Measurements from ENCODE around the gene CCDC57.
"Not testable (repeated sequence)": the region's sequence is repeated elsewhere in the genome, so short reads cannot be mapped to it uniquely, and the experiment has no call there.

Gene CCDC57

DNA sequence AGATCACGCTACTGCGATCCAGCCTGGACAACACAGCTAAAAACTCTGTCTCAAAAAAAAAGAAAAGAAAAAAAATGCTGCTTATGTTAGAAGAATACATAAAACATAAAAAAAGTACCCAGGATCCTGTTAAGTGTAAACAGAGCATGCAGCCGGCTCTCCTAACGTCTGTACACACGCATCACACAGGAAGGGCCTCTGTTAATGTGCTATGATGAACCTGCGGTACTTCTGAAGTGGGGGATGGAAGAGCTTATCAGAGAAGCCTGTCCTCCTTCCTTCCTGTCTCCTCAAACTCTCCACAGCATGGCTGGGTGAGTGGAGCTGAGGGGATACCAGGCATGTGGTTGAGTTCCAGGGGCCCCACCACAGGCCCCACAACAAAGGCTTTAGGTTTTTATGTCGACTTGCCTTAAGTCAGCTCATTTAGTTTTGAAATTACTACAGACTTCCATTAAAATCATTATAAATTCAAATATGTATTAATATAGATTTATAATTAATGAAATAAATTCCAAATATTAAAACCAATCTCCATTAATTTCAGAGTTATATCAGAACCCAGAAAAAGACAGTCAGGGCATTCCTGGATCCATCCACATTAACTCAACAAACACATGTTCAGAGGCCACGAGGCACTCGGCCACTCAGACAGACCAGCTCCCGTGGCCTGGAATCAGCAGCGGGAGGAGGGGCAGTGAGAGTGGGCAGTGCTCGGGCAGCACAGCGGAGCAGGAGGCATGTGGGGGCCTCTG, 11.7 kb downstream of the CCDC57 start:
- DNase-seq: no peak

GRCh38 chr17:82200135-82200534, 12.5 kb downstream of the CCDC57 start:
- no peak for DNase-seq

- no peak for DNase-seq
Observed at GRCh38 chr17:82199496-82199895, 13.1 kb downstream of the CCDC57 start.

DNA sequence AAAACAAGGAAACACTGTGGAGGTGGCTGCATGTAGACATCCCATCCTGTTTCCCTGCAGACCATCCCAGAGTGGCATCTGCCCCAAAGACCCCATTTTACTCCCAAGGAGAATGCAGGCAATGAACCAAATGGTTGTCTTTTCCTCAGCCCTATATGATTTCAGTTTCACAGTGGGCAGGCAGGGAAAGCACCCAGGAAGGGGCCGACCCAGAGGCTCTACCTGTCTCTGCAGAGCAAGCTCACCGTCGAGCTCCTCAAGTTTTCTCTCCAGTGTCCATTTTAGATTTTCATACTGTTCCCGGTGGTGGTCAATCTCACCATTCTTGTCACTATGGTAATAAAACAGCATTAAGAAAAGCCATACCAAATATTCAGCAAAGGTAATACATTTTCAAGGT, 14.6 kb downstream of the CCDC57 start:
- DNase-seq: no peak

GRCh38 chr17:82195675-82196672, 16.7 kb downstream of the CCDC57 start:
- DNase-seq: no peak

DNA sequence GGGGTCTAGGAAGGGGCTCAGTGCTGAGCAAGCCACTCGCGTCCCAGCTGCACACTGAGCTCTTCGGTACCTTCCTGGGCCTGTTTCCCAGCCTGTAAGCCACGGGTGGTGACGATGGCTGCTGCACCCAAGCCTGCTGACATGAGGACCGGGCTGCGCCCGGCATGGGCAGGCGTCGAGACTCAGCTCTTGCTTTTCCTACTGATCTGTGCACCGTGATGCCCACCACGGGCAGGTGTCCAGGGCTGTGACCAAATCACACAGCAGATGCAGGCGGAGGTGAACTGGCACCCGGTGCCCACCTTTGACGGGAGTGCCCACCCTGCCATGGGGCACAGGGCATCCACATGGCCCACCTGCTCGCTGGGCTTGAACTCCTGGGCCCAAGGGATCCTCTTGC, 17.9 kb downstream of the CCDC57 start:
- DNase-seq: no peak

DNA sequence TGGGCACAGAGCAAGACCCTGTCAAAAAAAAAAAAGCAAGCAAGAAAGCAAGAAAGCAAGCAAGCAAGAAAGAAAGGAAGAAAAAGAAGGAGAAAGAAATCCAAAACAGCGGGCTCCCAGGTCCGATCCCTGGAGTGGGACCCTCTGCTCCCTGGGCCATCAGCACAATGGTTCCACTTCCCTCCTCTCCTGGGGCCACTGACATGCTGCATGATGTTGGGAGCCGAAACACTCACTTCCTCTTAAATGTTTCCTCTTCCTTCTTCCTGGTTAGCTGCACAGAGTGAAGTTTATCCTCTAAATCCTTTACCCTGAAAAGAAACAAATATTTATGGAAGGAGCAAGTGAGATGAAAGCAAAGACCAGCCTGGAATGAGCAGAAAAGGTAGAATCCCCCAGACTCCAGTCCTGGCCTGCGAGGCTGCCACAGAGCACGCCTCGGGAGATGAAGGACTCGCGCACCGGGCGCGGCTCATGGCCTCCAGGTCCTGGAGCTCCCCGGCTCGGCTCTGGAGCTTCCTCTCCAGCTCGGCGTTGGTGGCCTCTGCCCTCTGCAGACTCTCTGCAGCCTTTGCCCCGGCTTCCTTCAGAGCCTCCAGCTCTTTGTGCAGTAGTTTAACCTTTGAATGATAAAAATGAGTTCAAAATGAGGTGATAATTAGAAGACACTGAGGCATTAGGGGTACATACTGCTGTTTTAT, 19.0 kb downstream of the CCDC57 start:
- DNase-seq: no peak

DNA sequence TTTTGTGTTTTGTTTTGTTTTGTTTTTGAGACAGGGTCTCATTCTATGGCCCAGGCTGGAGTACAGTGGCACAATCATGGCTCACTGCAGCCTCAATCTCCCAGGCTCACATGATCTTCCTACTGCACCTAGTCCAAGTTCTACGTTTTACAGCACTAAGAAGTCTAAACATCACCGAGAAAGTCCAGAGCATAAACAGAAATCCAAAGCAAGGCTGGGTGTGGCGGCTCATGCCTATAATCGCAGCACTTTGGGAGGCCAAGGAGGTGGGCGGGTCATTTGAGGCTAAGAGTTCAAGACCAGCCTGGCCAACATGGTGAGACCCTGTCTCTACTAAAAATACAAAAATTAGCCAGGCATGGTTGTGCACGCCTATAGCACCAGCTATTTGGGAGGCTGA, 19.6 kb downstream of the CCDC57 start:
- not testable (repeated sequence) for DNase-seq

GRCh38 chr17:82188001-82188961, 24.4 kb downstream of the CCDC57 start:
- no peak for DNase-seq

DNA sequence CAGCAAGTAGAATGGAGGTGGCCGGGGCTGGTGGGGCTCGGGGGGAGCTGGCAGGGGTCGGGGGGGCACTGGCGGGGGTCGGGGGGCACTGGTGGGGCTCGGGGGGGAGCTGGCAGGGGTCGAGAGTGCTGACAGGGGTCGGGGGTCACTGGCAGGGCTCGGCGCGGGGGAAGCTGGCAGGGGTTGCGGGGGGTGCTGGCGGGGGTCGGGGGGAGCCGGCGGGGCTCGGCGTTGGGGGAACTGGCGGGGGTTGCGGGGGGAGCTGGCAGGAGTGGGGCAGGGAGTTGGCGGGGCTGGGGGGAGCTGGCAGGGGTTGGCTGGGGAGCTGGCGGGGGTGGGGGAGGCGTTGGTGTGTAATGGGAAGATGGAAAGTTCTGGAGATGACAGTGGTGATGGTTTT, 25.1 kb downstream of the CCDC57 start:
- DNase-seq: no peak

GRCh38 chr17:82186221-82186620, 26.4 kb downstream of the CCDC57 start:
- DNase-seq: no peak

GRCh38 chr17:82184761-82185160, 27.9 kb downstream of the CCDC57 start:
- DNase-seq: no peak

DNA sequence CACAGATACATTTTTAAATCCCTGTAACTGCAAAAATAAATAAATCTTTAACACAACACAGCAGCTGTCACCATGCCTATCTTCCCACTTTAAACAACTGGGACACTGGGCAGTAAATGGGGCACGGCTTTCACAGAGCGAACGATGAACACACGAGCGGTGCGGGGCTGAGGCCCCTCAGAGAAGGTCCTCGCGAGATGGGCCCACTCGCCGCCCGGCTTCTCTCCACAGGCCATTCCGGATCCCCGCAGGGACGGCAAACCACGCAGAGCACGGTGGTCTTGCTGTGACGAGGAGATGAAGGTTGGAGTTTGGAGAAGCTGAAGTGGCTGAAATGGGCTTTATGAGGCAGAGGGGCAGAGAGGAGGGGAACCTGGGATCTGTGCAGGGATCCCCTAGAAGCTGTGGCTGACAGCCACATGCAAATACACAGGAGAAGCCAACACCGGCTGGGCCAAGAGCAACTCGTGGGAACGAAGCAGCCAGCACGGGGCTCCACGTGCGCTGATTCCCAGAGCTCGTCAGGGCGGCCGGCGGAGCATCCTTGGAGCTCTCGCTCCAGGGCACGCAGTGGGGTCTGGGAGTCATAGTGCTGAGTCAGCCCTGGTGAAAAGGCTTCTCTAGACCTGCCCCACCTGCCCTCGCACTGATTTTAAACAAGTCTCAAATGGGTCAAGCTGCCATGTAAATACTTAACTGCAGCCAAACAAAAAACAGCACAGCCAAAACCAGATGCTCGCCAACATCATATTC, 31.7 kb downstream of the CCDC57 start:
- no peak for DNase-seq

- DNase-seq: no peak
Observed at GRCh38 chr17:82179946-82180475, 32.6 kb downstream of the CCDC57 start.

- no peak for DNase-seq
Observed at GRCh38 chr17:82179412-82179811, 33.2 kb downstream of the CCDC57 start.

- DNase-seq: no peak
Observed at GRCh38 chr17:82178499-82179261, 34.0 kb downstream of the CCDC57 start.

DNA sequence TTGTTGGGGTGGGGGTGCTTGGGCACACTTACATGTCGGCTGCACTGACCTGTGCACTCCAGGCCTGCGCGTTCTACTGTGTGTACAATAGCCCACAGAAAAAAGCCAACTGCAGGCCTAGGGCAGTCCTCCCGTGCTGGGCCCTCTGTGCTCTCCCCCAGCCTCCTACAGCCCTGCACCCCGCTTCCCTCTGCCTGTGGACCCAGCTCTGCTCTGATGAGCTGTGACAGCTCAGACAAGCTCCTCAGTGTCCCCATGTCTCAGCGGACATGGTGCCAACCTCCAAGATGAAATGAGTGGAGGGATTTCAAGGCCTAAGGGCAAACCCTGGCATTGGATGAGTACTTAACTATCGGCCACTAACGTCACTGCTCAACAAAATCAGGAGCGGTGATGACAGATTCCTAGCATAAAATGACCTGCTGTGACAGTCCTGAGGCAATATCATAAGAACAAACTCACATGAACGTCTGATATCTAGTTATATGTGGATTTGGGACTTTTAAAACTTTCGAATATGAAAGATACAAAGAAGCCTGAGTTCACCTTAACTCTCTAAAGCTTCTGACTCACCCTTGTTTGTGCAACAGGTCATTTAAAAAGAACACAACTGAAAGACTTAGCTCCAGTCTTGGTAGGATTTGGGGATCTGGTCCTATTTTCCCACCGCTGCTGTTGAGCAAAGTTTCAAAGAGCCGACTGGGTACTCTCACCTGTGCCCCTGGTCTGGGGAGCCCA, 34.7 kb downstream of the CCDC57 start:
- DNase-seq: no peak

DNA sequence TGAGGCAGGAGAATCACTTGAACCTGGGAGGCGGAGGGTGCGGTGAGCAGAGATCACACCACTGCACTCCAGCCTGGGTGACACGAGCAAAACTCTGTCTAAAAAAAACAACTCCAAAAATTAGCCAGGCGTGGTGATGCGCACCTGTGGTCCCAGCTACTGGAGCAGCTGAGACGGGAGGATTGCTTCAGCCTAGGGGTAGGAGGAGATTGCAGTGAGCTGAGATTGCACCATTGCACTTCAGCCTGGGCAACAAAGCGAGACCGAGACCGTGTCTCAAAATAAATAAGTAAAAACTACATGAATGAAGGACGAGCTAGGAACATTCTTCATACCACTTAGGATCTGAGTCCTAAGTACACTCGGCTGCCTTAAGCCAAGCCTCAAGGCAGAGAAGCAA, 35.4 kb downstream of the CCDC57 start:
- DNase-seq: no peak

- DNase-seq: no peak
Observed at GRCh38 chr17:82175951-82176350, 36.7 kb downstream of the CCDC57 start.

Measured in fibroblast of skin of abdomen (primary cell).